HepG2 (cell line): ENCODE results near the gene KLF15.

ENCODE experiments used
- BHLHE40 ChIP-seq: IDR thresholded peaks from 2 replicates; pipeline ENCODE4 v1.6.1; 2011; ENCODE audit warnings: low read length, improper control_type of control experiment
- MBD4 ChIP-seq: IDR thresholded peaks from 2 replicates; pipeline ENCODE4 v1.6.1; 2012; ENCODE audit warnings: low read length, inconsistent platforms, borderline replicate concordance
- NBN ChIP-seq: fragments of 450-650 bp; conservative IDR thresholded peaks from 2 replicates; pipeline ENCODE4 v1.6.1; 2017
- RAD21 ChIP-seq: fragments of 450-650 bp; formaldehyde crosslinking; IDR thresholded peaks from 2 replicates; pipeline ENCODE4 v1.5.0; 2020; ENCODE audit warnings: mild to moderate bottlenecking
- SNRNP70 ChIP-seq: fragments of 200-400 bp; formaldehyde crosslinking; IDR thresholded peaks from 2 replicates; pipeline ENCODE4 v1.6.1; 2017; ENCODE audit warnings: mild to moderate bottlenecking, low read depth, low read length, moderate library complexity
- ZNF33A ChIP-seq: sonication (generic); formaldehyde crosslinking; IDR thresholded peaks from 2 replicates; pipeline ENCODE4 v1.5.1; 2020; ENCODE audit warnings: missing genetic modification reagents, mild to moderate bottlenecking, moderate library complexity, borderline replicate concordance
- TF ChIP-seq, protein P1 (sequence below): sonication (generic); formaldehyde crosslinking; IDR thresholded peaks from 2 replicates; pipeline ENCODE4 v1.5.0; 2020; ENCODE audit warnings: mild to moderate bottlenecking, missing genetic modification reagents, moderate library complexity
- TF ChIP-seq, protein P2 (sequence below): sonication (generic); formaldehyde crosslinking; IDR thresholded peaks from 2 replicates; pipeline ENCODE4 v1.8.1; 2023; ENCODE audit warnings: mild to moderate bottlenecking, inconsistent platforms, moderate library complexity, missing genetic modification reagents, borderline replicate concordance

DNA sequence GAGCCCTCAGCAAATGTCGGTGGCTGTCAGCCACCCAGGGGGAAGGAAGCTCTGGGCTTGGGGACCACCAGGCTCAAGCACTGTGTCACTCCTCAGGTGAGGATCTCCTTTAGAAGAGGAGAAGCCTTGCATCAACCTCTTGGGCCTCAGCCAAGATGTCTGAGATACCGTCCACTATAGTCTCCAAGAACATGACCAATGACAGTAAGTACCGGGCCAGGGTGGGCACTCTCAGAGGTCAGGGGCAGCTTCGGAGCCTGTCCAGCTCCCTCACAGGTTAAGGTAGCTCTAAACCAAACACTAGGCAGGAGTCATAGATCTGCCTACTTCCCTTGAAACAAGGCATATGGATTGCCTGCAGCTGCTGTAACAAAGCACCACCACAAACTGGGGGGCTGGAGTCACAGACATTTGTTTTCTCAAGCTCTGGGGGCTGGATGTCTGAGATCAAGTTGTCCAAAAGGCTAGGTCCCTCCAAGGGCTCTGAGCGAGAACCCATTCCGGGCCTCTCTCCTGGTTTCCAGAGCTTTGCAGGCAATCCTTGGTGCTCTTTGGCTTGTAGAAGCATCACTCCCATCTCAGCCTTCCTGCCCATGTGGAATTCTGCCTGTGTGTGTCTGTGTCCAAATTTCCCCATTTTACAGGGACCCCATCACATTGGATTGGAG, 38.8 kb upstream of the KLF15 start:
- TF ChIP-seq RAD21 (CRISPR knock-in tag) (no peak), ZNF33A (no peak), NBN (no peak), BHLHE40 (no peak), SNRNP70 (no peak), MBD4 (no peak)
- TF ChIP-seq, protein P1, sequence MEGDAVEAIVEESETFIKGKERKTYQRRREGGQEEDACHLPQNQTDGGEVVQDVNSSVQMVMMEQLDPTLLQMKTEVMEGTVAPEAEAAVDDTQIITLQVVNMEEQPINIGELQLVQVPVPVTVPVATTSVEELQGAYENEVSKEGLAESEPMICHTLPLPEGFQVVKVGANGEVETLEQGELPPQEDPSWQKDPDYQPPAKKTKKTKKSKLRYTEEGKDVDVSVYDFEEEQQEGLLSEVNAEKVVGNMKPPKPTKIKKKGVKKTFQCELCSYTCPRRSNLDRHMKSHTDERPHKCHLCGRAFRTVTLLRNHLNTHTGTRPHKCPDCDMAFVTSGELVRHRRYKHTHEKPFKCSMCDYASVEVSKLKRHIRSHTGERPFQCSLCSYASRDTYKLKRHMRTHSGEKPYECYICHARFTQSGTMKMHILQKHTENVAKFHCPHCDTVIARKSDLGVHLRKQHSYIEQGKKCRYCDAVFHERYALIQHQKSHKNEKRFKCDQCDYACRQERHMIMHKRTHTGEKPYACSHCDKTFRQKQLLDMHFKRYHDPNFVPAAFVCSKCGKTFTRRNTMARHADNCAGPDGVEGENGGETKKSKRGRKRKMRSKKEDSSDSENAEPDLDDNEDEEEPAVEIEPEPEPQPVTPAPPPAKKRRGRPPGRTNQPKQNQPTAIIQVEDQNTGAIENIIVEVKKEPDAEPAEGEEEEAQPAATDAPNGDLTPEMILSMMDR (CRISPR knock-in tag), result no peak
- TF ChIP-seq, protein P2, sequence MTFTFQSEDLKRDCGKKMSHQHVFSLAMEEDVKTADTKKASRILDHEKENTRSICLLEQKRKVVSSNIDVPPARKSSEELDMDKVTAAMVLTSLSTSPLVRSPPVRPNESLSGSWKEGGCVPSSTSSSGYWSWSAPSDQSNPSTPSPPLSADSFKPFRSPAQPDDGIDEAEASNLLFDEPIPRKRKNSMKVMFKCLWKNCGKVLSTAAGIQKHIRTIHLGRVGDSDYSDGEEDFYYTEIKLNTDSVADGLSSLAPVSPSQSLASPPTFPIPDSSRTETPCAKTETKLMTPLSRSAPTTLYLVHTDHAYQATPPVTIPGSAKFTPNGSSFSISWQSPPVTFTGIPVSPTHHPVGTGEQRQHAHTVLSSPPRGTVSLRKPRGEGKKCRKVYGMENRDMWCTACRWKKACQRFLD, result no peak
